Small intestine (tissue), 7 donors: Measurements from ENCODE around the gene NME3. TPM values are rescaled to one million over a fixed set of nuclear protein-coding genes. Genes with fewer than 3 reads are reported as not detected.
A peak's percentile ranks its signal among the peaks of the same experiment; 100 is the strongest.

ENCODE experiments used
- DNase-seq, 2 donors: peaks; one replicate each; pipeline versions ENCODE4 v3.0.0 to v3.0.0-alpha.2; 2013
- FAIRE-seq: peaks from 2 replicates; lab custom pipeline; 2012; peaks lifted over from hg19 to GRCh38; lab: Jason Lieb, UNC
- H3K27ac ChIP-seq, 3 donors: one replicate each; pipeline ENCODE4 v1.5.1; 2013; ENCODE audit warnings: low read length in 2 of 3, mild to moderate bottlenecking in 2 of 3, control low read depth in 1 of 3, inconsistent platforms in 1 of 3, low read depth in 1 of 3, moderate library complexity in 1 of 3
- H3K27me3 ChIP-seq, 3 donors: one replicate each; pipeline ENCODE4 v1.6.1; 2013; ENCODE audit warnings: low read length in 3 of 3, inconsistent platforms in 1 of 3; ENCODE audit not compliant: control insufficient read depth in 3 of 3, insufficient read depth in 3 of 3
- H3K36me3 ChIP-seq, 3 donors: one replicate each; pipeline ENCODE4 v1.6.1; 2013; ENCODE audit warnings: low read length in 3 of 3, inconsistent platforms in 1 of 3, low read depth in 1 of 3, mild to moderate bottlenecking in 1 of 3, moderate library complexity in 1 of 3; ENCODE audit not compliant: control insufficient read depth in 3 of 3, insufficient read depth in 2 of 3
- H3K4me1 ChIP-seq, 3 donors: one replicate each; pipeline ENCODE4 v1.6.1; 2013; ENCODE audit warnings: low read length in 2 of 3, inconsistent platforms in 1 of 3, low read depth in 1 of 3, mild to moderate bottlenecking in 1 of 3, moderate library complexity in 1 of 3; ENCODE audit not compliant: control insufficient read depth in 3 of 3, insufficient read depth in 2 of 3
- H3K4me3 ChIP-seq, 3 donors: one replicate each; pipeline ENCODE4 v1.5.1; 2013; ENCODE audit warnings: low read length in 3 of 3, control low read depth in 1 of 3, inconsistent platforms in 1 of 3, low read depth in 1 of 3, mild to moderate bottlenecking in 1 of 3, moderate library complexity in 1 of 3
- H3K9me3 ChIP-seq, 2 donors: one replicate each; pipeline ENCODE4 v1.6.1; 2013; ENCODE audit warnings: low read depth in 1 of 2, low read length in 1 of 2; ENCODE audit not compliant: control insufficient read depth in 2 of 2, insufficient read depth in 1 of 2
- WGBS, 3 donors: extraction: QIAGEN DNeasy Blood & Tissue Kit; methylation state at CpG; one replicate each; pipeline ENCODE4 v1.1.7; 2013; 5-methylcytosine and 5-hydroxymethylcytosine counted together
- polyA plus RNA-seq, 4 donors: library from polyadenylated mRNA; stranded (reverse) in 3 of 4; unstranded in 1 of 4; fragments of 200-250 nt in 3 of 4; fragments of 120-200 nt in 1 of 4; gene quantifications; one replicate each; pipeline versions ENCODE4 v1.2.1 to v1.2.3, GENCODE V29; 2013
- donor health status: healthy with polysubstance abuse.
- donor health status: control.
- donor health status: control.
- donor health status: Bipolar disorder and iron deficiency.
- donor health status: healthy.

Gene NME3
- polyA plus RNA-seq, 4 donors, result 61.2 to 293 (median 153) TPM

DNA sequence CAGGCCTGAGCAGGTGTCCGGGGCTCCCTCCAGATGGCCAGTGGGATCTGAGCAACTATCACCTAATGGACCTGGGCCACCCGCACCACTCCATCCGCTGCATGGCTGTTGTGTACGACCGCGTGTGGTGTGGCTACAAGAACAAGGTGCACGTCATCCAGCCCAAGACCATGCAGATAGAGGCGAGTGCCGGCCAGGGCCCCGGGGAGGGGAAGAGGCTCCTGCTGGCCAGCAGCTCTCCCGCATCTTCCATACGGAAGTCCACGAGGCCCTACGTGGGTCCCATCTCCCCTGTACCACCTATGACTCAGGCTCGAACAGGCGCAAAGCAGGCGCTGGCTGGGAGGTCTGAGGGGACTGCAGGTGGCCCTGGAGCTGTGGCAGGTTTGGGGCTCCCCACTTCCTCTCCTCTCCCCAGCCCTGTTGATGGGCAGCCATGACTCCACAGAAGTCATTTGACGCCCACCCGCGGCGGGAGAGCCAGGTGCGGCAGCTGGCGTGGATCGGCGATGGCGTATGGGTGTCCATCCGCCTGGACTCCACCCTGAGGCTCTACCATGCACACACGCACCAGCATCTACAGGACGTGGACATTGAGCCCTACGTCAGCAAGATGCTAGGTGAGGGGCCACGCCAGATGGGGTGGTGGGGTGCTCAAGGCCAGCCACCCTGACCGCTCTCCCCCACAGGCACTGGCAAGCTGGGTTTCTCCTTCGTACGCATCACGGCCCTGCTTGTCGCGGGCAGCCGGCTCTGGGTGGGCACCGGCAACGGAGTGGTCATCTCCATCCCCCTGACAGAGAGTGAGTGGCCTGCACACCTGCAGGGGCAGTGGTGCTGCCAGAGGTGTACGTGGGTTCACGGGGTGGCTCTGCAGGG lies 4.0 kb downstream of the NME3 start:
- FAIRE-seq (no peak), DNase-seq (no peak)
- Histone ChIP-seq H3K36me3 (peaks cover 4 to 84% (median 8%) of the 10 kb centered on the region in 3 donors), H3K9me3 (no peaks in the 10 kb centered on the region), H3K4me1 (peaks cover 0 to 3% (median 0%) of the 10 kb centered on the region in 3 donors), H3K27me3 (no peaks in the 10 kb centered on the region), H3K27ac (no peak overlapping the region), H3K4me3 (no peak overlapping the region)
- WGBS, 3 donors, result 91 to 94% (median 92%) methylated on average over 41 to 42 of the region's 42 CpGs

DNA sequence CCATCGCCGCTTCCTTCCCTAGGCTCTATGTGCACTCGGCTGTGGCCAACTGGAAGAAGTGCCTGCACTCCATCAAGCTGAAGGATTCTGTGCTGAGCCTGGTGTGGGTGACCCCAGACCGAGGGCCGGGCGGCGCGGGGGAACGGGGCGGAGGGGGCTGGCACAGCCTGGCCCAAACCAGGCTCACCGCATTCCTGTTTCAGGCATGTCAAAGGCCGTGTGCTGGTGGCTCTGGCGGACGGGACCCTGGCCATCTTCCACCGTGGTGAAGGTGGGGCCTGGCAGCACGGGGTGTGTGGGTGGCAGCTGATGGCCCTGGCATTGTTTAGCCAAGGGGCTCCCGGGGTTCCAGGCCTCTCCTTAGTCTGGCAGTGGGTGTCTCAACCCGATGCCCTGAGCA lies 4.6 kb downstream of the NME3 start:
- Histone ChIP-seq H3K9me3 (no peaks in the 10 kb centered on the region), H3K27ac (no peak overlapping the region), H3K27me3 (no peaks in the 10 kb centered on the region), H3K36me3 (peaks cover 4 to 84% (median 11%) of the 10 kb centered on the region in 3 donors), H3K4me3 (no peak overlapping the region), H3K4me1 (peaks cover 0 to 3% (median 0%) of the 10 kb centered on the region in 3 donors)
- WGBS, 3 donors, result 86 to 91% (median 87%) methylated on average over 17 to 18 of the region's 18 CpGs
- DNase-seq (no peak), FAIRE-seq (no peak)

DNA sequence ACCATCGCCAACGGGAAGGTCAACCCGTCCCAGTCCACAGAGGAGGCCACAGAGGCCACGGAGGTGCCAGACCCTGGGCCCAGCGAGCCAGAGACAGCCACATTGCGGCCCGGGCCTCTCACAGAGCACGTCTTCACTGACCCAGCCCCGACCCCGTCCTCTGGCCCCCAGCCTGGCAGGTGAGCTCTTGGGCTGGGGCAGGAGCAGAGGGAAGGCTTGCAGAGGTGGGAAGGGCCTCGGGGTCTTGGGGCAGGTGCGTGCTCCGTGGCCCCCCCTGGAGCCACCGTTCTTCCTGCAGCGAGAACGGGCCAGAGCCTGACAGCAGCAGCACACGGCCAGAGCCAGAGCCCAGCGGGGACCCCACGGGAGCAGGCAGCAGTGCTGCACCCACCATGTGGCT lies 5.1 kb downstream of the NME3 start:
- no peak for DNase-seq
- no peak for FAIRE-seq
- peaks cover 0 to 3% (median 0%) of the 10 kb centered on the region in 3 donors for H3K4me1 ChIP-seq
- H3K9me3 ChIP-seq, result no peaks in the 10 kb centered on the region
- WGBS, 3 donors, result 90 to 95% (median 92%) methylated on average over 18 to 19 of the region's 19 CpGs
- H3K4me3 ChIP-seq, result no peak overlapping the region
- peaks cover 4 to 85% (median 11%) of the 10 kb centered on the region in 3 donors for H3K36me3 ChIP-seq
- no peak overlapping the region for H3K27ac ChIP-seq
- no peaks in the 10 kb centered on the region for H3K27me3 ChIP-seq

DNA sequence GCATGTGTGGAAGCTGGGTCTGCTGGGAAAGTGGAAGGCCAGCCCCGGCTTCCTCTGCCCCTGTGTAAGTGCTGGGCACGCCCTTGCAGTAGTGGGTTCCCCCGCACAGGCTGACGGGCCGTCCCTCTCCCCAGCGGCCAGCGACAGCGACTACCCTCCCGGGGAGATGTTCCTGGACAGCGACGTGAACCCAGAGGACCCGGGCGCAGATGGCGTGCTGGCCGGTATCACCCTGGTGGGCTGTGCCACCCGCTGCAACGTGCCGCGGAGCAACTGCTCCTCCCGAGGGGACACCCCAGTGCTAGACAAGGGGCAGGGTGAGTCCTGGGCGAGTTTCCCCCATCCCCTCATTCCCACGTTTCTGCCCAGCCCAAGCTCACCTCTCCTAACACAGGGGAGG lies 5.5 kb downstream of the NME3 start:
- Histone ChIP-seq H3K4me1 (peaks cover 0 to 3% (median 0%) of the 10 kb centered on the region in 3 donors), H3K27ac (no peak overlapping the region), H3K4me3 (no peak overlapping the region), H3K36me3 (peaks cover 4 to 89% (median 11%) of the 10 kb centered on the region in 3 donors), H3K27me3 (no peaks in the 10 kb centered on the region), H3K9me3 (no peaks in the 10 kb centered on the region)
- no peak for DNase-seq
- 88 to 92% (median 92%) methylated on average over 22 of the region's 22 CpGs for WGBS, 3 donors
- no peak for FAIRE-seq

DNA sequence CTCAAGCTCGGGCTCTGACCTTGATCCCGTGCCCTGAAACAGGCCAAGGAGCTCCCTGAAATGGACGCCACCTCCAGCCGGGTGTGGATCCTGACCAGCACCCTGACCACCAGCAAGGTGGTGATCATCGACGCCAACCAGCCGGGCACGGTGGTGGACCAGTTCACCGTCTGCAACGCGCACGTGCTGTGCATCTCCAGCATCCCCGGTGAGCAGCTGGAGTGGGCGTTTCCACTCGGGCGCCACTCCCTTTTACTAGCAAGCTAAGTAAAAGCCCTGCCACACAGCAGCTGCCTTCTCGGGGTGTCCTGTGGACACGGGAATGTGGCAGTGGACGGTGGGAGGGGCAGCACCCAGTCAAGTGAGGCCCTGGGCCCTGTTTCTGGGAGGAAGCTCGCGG lies 6.4 kb downstream of the NME3 start:
- WGBS, 3 donors, result 84 to 91% (median 91%) methylated on average over 21 of the region's 21 CpGs
- Histone ChIP-seq H3K4me1 (no peaks in the 10 kb centered on the region), H3K4me3 (no peak overlapping the region), H3K36me3 (peaks cover 4 to 93% (median 14%) of the 10 kb centered on the region in 3 donors), H3K9me3 (no peaks in the 10 kb centered on the region), H3K27me3 (no peaks in the 10 kb centered on the region), H3K27ac (no peak overlapping the region)
- FAIRE-seq (no peak), DNase-seq (no peak)

GRCh38 chr16:1763521-1764511 lies 7.5 kb downstream of the NME3 start:
- WGBS, 3 donors, result 76 to 87% (median 85%) methylated on average over 56 to 81 of the region's 81 CpGs
- no peak overlapping the region for H3K4me3 ChIP-seq
- FAIRE-seq, result no peak
- H3K36me3 ChIP-seq, result peaks cover 4 to 93% (median 14%) of the 10 kb centered on the region in 3 donors
- H3K27ac ChIP-seq, result no peak overlapping the region
- H3K4me1 ChIP-seq, result no peaks in the 10 kb centered on the region
- no peaks in the 10 kb centered on the region for H3K27me3 ChIP-seq
- peak in 1 of 2 donors; percentile 48 for DNase-seq
- H3K9me3 ChIP-seq, result no peaks in the 10 kb centered on the region

DNA sequence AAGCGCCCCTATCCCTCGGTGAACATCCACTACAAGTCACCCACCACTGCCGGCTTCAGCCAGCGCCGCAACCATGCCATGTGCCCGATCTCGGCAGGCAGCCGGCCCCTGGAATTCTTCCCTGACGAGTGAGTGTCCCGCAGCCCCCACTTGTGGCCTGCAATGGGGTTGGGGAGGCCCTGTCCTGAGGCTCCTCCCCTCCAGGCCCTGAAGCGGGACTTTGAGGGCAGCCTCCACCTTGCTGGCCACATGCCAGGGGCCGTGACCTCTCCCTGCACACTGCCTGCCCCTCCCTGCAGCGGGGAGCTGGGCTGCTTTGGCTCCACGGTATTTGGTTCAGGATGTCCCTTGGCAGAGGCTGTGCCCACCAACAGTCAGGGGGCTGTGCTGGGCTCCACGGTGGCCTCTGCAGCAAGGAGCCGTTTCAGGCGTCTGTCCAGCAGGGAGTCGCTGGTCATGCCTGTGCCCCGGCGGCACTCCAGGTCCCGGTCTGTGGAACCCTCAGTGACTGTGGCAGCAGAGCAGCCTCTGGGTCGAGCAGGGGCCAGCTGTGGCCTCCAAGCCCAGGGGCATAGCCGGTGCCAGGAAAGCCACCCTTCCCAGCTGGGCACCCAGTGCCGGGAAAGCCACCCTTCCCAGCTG lies 8.3 kb downstream of the NME3 start:
- Histone ChIP-seq H3K4me3 (no peak overlapping the region), H3K4me1 (peaks cover 0 to 4% (median 0%) of the 10 kb centered on the region in 3 donors), H3K9me3 (no peaks in the 10 kb centered on the region), H3K27ac (no peak overlapping the region), H3K36me3 (peaks cover 3 to 92% (median 14%) of the 10 kb centered on the region in 3 donors), H3K27me3 (no peaks in the 10 kb centered on the region)
- WGBS, 3 donors, result 89 to 91% (median 90%) methylated on average over 24 of the region's 24 CpGs
- no peak for FAIRE-seq
- DNase-seq, result no peak
